ENCODE results near the gene SLC6A20. TPM values are rescaled to one million over a fixed set of nuclear protein-coding genes. Genes with fewer than 3 reads are reported as not detected.

SLC6A20 gene
- total RNA-seq, 8 experiments from 2014 or later, result 0.05 to 7.2 (median 0.34) TPM

DNA sequence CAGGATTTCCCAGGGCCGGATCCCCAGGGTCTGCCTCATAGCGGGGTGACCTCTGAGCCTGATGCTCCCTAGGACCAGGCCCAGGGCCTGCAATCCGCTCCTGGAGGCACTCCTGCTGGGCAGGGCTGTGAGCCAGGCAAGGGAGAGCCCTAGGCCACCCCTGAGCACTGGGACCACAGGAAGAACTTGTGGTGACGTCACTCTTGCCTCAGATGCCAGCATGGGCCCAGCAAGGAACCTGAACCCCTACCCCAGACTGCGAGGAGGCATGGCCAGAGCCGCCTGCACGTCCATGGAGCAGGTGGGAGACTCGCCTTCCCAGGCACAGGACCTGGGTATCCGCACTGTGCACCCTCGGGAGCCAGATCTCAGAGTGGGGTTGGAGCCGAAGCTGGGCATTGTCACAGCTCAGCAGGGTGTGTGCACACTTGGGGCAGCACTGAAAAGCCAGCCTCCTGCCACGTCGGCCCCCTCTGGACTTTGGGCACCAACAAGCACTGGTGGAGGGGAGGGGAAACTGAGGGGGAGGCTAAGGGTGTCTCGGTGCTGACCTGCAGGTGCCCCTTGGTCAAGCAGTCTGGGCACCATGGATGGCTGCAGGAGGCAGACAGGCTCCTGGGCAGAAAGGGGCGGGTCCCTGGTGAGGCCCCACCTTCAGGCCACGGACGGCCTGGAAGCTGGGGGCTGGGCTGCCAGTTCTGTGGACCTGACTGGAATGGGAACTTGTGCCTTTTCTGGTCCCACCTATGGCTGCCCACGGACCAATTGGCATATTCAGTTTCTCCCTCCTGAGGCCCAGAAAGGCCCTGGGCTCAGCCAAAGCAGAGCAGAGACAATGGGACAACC, 49.3 kb downstream of the SLC6A20 start:
- in situ Hi-C loops (cut with MboI; ENCODE audit: low pct_unique_long_range_greater_than_20kb in 2 of 9, low sequenced_read_pairs in 9 of 9, unreplicated experiment in 9 of 9), result no loop called here
- peak in 5 of 8 experiments; percentile 21 to 53 (median 47) for ATAC-seq (replicated peaks in 6 of 8)
- Histone ChIP-seq H3K27ac (no peak overlapping the region), H3K4me1 (replicated peaks in 1 of 2) (no peaks in the 10 kb centered on the region), H3K4me3 (no peak overlapping the region)
- 85 to 100% (median 91%) methylated on average over 2 to 7 of the region's 18 CpGs; no CpG with 5 or more reads in 6 of the 10 experiments for WGBS, 10 experiments

DNA sequence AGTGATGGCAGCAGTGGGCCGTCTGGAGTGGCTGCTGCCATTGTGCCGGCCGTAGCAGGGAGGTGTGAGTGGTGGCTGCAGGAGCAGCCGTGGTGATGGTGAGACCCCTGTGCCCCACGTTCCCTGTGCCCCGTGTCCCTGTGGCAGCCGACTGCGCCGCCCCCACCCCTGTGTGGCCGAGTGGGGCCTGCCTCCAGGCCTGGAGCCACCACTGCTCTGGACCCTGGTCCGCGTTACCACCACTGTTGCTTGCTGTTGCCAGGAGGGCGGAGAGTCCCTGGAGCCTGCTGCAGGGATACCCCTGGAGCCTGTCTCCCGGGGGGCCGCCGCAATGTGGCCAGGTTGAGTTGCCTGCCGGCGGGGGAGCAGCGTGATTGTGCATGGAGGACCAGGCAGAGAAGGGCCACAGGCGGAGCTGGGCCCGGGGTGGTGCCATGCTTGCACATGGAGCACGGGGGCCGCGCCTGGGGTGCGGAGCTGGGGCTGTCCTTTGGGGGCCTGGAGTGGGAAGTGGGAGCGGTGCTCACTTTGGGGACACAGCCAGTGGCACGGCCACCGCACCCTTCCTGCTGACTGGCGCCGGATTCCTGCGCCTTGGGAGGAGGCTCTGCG, 50.1 kb downstream of the SLC6A20 start:
- WGBS, 10 experiments, result 83% methylated on average over 2 of the region's 32 CpGs; no CpG with 5 or more reads in 9 of the 10 experiments
- in situ Hi-C loops (cut with MboI; ENCODE audit: low pct_unique_long_range_greater_than_20kb in 2 of 9, low sequenced_read_pairs in 9 of 9, unreplicated experiment in 9 of 9), result no loop called here
- Histone ChIP-seq H3K27ac (no peak overlapping the region), H3K4me3 (no peak overlapping the region), H3K4me1 (replicated peaks in 1 of 2) (no peaks in the 10 kb centered on the region)
- ATAC-seq (replicated peaks in 6 of 8), result peak in 4 of 8 experiments; percentile 11 to 31 (median 22)

DNA sequence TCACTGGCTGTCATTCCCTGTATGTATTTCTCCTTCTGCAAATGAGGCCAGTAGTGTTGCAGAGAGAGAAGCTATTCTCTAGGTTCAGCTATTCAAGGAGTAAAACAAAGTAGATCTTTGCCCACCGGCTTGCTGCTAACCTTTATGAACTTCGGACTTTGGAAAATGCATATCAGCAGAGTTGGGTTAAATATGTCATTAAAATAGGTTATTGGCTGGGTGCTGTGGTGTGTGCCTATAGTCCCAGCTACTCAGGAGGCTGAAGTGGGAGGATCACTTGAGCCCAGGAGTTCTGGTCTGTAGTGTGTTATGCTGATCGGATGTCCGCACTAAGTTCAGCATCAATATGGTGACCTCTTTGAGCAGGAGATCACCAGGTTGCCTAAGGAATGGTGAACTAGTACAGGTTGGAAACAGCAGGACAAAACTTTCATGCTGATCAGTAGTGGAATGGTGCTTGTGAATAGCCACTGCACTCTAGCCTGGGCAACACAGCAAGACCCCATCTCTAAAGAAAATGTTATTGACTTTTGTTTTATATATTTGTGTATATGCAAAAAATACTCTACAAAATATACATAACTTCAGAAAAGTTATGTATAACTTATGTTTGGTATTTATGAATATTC, 53.8 kb downstream of the SLC6A20 start:
- Histone ChIP-seq H3K27ac (no peak overlapping the region), H3K4me3 (no peak overlapping the region), H3K4me1 (replicated peaks in 1 of 2) (no peaks in the 10 kb centered on the region)
- in situ Hi-C loops (cut with MboI; ENCODE audit: low pct_unique_long_range_greater_than_20kb in 2 of 9, low sequenced_read_pairs in 9 of 9, unreplicated experiment in 9 of 9), result no loop called here
- no peak for ATAC-seq (replicated peaks in 6 of 8)
- WGBS, 10 experiments, result 60 to 100% (median 92%) methylated on average over 1 to 4 of the region's 4 CpGs; no CpG with 5 or more reads in 1 of the 10 experiments

DNA sequence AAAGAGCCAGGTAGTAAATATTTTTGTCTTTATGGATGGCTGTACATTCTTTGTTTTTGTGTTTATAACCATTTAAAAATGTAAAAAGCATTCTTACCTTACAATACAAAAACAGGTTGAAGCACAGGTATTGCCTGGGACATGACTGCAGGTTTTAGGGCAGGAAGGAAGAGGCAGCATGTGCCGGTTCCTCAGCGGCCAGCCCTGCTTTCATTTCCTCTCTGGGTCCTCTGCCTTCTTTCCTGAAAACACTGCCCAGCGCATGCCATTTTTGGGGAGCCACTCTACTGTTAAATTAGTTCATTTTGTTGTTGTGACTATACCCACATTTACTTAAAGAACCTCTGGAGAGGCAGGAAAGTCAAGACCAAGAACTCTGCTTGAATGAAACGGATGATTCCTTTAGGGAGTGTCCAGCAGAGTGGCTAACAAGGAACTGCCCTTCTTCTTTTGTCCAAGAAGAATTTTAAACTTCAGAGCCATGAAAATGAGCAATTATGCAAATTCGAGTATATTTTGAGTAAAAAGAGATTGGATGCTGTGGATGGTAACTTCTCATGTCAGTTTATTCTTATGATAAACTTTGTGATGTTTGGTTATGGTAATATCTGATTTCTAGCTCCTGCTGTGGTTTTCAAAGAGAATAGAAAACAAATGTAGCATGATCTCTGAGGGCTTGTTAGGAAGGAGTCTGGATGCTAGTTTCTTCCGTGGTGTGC, 54.4 kb downstream of the SLC6A20 start:
- 34 to 90% (median 49%) methylated on average over 2 to 6 of the region's 6 CpGs; no CpG with 5 or more reads in 1 of the 10 experiments for WGBS, 10 experiments
- ATAC-seq (replicated peaks in 6 of 8), result peak in 2 of 8 experiments; percentile 46 to 55
- in situ Hi-C loops (cut with MboI; ENCODE audit: low pct_unique_long_range_greater_than_20kb in 2 of 9, low sequenced_read_pairs in 9 of 9, unreplicated experiment in 9 of 9), result no loop called here

DNA sequence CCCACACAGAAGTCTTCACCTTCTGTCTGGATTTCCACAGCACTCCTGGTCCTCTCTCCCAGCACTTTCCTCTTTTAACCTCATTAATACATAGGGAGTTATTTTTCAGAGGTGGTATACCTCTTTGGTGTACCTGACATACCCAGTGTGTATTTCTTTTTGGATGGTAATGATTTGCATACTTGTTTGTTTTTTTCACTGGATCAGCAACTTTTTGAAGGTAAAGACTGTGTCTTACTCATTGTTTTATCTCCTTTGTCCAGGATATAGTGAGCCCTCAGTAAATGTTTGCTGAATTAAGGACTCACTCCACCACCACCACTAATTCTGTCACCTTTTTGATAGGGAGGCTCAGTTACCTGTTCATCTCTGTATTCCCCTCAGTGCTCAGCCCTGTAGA, 55.1 kb downstream of the SLC6A20 start:
- Histone ChIP-seq H3K4me1 (replicated peaks in 1 of 2) (no peaks in the 10 kb centered on the region), H3K4me3 (no peak overlapping the region), H3K27ac (no peak overlapping the region)
- in situ Hi-C loops (cut with MboI; ENCODE audit: low pct_unique_long_range_greater_than_20kb in 2 of 9, low sequenced_read_pairs in 9 of 9, unreplicated experiment in 9 of 9), result no loop called here
- ATAC-seq (replicated peaks in 6 of 8), result no peak

More for the DNA sequence above, 54.4 kb downstream of the SLC6A20 start:
- H3K4me3 ChIP-seq, result no peak overlapping the region
- H3K4me1 ChIP-seq (replicated peaks in 1 of 2), result no peaks in the 10 kb centered on the region
- H3K27ac ChIP-seq, result no peak overlapping the region

DNA sequence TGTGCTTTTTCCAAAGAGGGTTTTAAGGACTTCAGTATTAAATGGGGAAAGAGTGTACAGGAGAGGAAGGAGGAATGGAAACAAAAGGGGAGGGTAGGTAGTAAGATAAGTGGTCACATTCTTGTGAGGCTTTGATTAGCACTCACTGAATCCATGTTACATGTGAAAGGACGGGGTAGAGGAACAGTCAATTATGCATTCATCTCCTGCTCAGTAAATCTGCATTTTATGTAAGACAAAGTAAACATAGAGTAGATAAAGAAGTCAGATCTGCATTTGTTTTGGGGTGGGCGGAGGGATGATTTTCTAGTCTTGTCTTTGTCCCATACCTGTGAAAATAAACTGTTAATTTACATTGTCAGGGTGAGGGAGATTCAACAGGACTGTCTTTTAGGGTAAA, 56.3 kb downstream of the SLC6A20 start:
- in situ Hi-C loops (cut with MboI; ENCODE audit: low pct_unique_long_range_greater_than_20kb in 2 of 9, low sequenced_read_pairs in 9 of 9, unreplicated experiment in 9 of 9), result no loop called here
- peak in 3 of 8 experiments; percentile 61 to 92 (median 76) for ATAC-seq (replicated peaks in 6 of 8)
- Histone ChIP-seq H3K4me3 (no peak overlapping the region), H3K27ac (no peak overlapping the region), H3K4me1 (replicated peaks in 1 of 2) (no peaks in the 10 kb centered on the region)
- WGBS, 10 experiments, result 0 to 100% (median 59%) methylated on average over 1 to 2 of the region's 2 CpGs; no CpG with 5 or more reads in 2 of the 10 experiments

DNA sequence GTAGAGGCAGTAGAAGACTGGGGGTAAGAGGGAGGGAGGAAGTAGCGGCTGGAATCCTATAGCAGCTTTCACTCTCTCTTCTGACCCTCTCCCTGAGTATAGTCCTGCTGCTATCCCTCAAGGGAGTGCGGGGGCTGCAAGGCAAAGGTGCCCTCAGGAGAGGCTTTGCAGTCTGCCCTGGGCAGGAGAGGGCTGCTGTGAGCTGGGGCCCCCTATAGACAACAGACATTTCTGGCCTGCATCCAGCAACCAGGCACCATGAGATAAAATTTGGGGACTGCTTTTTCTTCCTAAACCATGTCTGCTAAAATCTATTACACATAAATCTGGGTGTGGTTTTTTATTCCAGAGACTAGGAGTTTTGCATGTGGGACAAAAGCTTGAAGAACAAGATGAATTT, 59.1 kb downstream of the SLC6A20 start:
- H3K4me1 ChIP-seq (replicated peaks in 1 of 2), result no peaks in the 10 kb centered on the region
- ATAC-seq (replicated peaks in 6 of 8), result no peak
- no peak overlapping the region for H3K27ac ChIP-seq
- in situ Hi-C loops (cut with MboI; ENCODE audit: low pct_unique_long_range_greater_than_20kb in 2 of 9, low sequenced_read_pairs in 9 of 9, unreplicated experiment in 9 of 9), result no loop called here
- 100% methylated on average over 1 of the region's 2 CpGs; no CpG with 5 or more reads in 9 of the 10 experiments for WGBS, 10 experiments
- H3K4me3 ChIP-seq, result no peak overlapping the region

DNA sequence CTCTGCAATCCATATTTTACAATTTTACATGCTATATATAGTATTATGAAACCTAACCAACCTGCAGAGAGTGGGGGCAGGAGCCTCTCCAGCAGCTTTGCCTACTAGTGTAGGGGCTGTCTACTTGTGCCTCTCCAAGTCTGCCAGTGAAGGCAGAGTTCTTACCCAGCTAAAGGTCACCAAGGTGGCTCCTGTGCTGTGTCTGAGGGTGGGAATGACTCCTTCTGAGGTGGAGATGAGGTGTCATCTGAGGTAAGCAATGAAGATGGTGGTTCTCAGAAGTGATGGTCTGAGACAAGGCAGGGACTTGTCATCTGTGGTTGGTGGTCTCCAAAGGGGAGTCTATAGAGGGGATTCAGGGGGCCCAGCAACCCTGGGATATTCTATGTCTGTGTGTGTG, 59.6 kb downstream of the SLC6A20 start:
- Histone ChIP-seq H3K4me1 (replicated peaks in 1 of 2) (no peaks in the 10 kb centered on the region), H3K27ac (no peak overlapping the region), H3K4me3 (no peak overlapping the region)
- in situ Hi-C loops (cut with MboI; ENCODE audit: low pct_unique_long_range_greater_than_20kb in 2 of 9, low sequenced_read_pairs in 9 of 9, unreplicated experiment in 9 of 9), result no loop called here
- no peak for ATAC-seq (replicated peaks in 6 of 8)

DNA sequence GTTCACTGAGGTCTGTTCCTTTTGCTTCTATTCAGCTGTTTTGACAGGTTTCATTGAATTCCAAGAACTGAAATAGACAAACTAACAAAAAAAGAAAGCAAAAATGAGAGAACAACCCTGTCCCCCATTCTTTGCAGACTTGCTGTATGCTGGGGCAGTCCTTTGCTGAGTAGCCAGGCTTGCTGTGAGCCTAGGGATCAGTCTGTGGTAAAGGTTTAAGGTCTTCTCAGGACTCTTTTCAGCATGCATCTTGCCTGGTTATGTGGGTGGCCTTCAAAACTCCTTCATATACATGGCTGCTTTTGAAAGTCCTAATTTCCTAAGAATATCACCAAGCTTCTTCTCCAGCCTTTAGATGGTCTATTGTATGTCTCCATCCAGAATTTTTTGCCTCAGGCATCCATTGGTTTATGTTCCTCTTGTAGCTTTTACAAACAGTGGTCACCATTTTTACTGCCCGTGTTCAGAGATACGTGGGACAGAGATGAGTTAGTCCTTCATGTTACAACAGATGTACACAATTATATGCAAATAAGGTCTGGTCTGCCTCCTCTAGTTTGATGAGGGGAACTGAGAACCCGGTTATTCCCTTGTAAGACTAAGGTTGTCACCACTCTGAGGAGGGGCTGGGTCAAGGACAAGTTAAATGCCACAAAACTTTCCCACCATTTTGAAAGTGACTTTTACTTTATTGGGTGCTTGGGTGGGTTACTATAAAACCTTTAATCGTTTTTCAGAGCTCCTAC, 65.8 kb downstream of the SLC6A20 start:
- in situ Hi-C loops (cut with MboI; ENCODE audit: low pct_unique_long_range_greater_than_20kb in 2 of 9, low sequenced_read_pairs in 9 of 9, unreplicated experiment in 9 of 9), result no loop called here
- no peak for ATAC-seq (replicated peaks in 6 of 8)
- 67 to 100% (median 87%) methylated on average over 1 to 3 of the region's 4 CpGs; no CpG with 5 or more reads in 1 of the 10 experiments for WGBS, 10 experiments
- Histone ChIP-seq H3K4me3 (no peak overlapping the region), H3K4me1 (replicated peaks in 1 of 2) (no peaks in the 10 kb centered on the region), H3K27ac (no peak overlapping the region)

DNA sequence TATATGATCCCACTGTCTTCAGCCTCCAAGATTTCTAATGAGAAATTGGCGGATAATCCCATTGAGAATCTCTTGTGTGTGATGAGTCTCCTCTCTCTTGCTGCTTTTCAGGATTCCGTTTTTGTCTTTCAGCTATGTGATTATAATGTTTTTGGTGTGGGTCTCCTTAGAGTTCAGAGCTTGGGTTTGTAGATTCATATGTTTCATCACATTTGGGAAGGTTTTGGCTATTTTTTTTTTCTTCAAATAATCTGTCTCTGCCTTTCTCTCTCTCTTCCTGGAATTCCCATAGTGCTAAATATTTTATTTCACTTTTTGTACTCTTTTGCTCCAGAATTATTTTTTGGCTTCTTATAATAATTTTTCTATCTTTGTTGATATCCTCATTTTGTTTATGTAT, 66.7 kb downstream of the SLC6A20 start:
- no peak for ATAC-seq (replicated peaks in 6 of 8)
- Histone ChIP-seq H3K4me1 (replicated peaks in 1 of 2) (no peaks in the 10 kb centered on the region), H3K4me3 (no peak overlapping the region), H3K27ac (no peak overlapping the region)
- WGBS, 10 experiments, result 57 to 100% (median 71%) methylated on average over 1 to 2 of the region's 2 CpGs; no CpG with 5 or more reads in 1 of the 10 experiments
- in situ Hi-C loops (cut with MboI; ENCODE audit: low pct_unique_long_range_greater_than_20kb in 2 of 9, low sequenced_read_pairs in 9 of 9, unreplicated experiment in 9 of 9), result no loop called here

DNA sequence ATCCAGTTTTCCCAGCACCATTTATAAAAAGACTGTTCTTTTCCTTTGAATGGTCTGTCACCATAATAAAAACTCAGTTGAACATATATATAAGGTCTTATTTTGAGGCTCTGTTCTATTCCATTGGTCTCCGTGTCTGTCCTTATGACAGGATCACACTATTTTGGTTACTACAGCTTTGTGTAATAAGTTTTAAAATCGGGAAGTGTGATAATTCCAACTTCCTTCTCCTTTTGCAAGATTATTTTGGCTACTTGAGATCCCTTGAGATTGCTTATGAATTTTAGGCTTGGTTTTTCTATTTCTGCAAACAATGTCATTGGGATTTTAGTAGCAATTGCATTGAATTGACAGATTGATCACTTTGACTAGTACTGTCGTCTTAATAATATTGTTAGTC, 71.4 kb downstream of the SLC6A20 start:
- H3K4me3 ChIP-seq, result no peak overlapping the region
- in situ Hi-C loops (cut with MboI; ENCODE audit: low pct_unique_long_range_greater_than_20kb in 2 of 9, low sequenced_read_pairs in 9 of 9, unreplicated experiment in 9 of 9), result no loop called here
- H3K27ac ChIP-seq, result no peak overlapping the region
- no peaks in the 10 kb centered on the region for H3K4me1 ChIP-seq (replicated peaks in 1 of 2)
- WGBS, 10 experiments, result 81 to 100% (median 94%) methylated on average over 1 to 3 of the region's 3 CpGs
- no peak for ATAC-seq (replicated peaks in 6 of 8)

DNA sequence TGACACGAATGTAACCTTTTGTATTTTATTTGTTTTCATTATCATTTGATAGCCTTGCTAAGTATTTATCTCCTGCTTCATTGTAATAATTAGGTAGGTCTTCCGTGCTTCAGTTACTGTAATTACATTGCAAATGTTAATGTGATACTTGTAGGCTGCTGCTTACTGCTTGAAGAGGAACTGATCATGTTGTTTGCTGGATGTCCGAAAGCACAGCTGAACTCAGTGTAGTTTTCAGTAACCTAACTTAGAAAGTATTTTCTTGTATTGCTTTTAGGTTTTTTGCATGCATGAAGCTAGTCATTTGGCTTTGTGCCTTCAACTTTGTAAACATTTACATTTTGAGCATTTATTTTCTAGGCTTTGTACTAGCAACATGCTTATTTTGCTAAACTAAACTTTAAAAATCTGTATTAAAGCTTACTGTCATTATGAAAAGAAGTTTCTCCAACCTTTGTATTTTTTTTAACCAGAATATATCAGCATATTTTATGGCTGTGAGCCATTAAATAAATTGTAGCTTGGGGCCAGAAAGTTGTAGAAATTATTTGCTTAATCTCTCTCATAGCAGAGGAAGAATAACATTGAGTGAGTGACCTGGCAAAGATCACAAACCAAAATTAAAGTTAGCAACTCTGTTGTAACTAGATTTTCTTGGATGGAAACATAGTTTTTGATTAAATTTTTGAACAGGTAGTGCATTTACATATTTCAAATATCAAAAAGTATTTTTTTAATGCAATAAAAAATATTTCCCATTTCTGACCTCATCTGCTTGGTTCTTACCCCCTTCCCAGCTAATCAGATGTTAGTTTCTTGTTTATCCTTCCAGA, 76.5 kb downstream of the SLC6A20 start:
- WGBS, 10 experiments, result 10 to 100% (median 80%) methylated on average over 1 to 3 of the region's 3 CpGs
- Histone ChIP-seq H3K4me3 (no peak overlapping the region), H3K27ac (no peak overlapping the region), H3K4me1 (replicated peaks in 1 of 2) (no peaks in the 10 kb centered on the region)
- in situ Hi-C loops (cut with MboI; ENCODE audit: low pct_unique_long_range_greater_than_20kb in 2 of 9, low sequenced_read_pairs in 9 of 9, unreplicated experiment in 9 of 9), result no loop called here
- peak in 1 of 8 experiments; percentile 77 for ATAC-seq (replicated peaks in 6 of 8)

All from motor neuron (in vitro differentiated cells).